Measurements from ENCODE around the gene PRKCE. TPM values are rescaled to one million over a fixed set of nuclear protein-coding genes. Genes with fewer than 3 reads are reported as not detected.

PRKCE gene
- total and polyA plus RNA-seq, 3 experiments from 2014 or later = 3.1 to 9.6 (median 7.9) TPM

DNA sequence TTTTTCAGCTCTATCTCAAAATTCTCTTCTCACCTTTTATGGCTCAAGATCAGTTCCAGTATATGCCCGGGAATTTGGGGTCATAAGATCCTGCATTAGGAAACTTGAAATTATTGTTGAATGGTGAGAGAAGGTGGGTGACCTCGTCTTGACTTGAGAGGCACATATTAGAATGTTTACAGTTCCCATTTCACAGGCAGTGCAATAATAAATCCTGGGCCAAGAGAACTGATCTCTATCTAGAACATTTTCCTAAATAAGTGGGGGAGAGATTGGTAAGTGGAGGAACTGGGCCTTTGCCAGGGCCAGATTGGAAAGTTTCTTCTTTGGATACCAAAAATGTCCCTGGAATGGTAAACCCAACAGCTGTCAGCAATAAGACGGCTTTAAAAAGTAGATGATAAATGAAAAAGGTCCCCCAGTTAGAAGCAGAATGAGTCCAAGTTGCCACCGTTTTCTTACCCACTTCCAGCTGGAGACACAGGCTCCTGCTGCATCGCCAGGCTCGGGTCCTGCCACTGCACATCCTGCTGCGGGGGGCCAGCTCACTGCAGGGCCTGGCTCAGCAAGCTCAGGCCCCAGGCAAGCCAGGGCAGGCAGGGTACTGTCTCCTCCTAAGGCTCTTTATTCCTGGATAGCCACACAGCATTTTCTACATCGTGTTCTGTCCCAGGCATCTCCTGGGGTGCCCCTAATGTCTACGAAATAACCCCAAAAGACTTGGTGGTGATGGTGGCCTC is 519.3 kb downstream of the PRKCE start:
- no peak for DNase-seq
- H3K36me3 ChIP-seq (ENCODE audit: insufficient read depth, low read length) = no peaks in the 10 kb centered on the region
- Mint-ChIP-seq H3K9me3 (no peaks in the 10 kb centered on the region), H3K4me3 (no peak overlapping the region), H3K36me3 (peaks cover 0 to 2% (median 0%) of the 10 kb centered on the region in 3 donors), H3K27me3 (peaks cover 0 to 2% of the 10 kb centered on the region in 2 donors), H3K4me1 (peaks cover 9 to 17% (median 15%) of the 10 kb centered on the region in 3 donors), H3K27ac (no peak overlapping the region)
- H3K4me1 ChIP-seq (ENCODE audit: insufficient read depth, low read length) = no peaks in the 10 kb centered on the region
- H3K4me3 ChIP-seq (ENCODE audit: low read length) = no peak overlapping the region
- ChIA-PET CTCF (no interaction called here), POLR2A (no interaction called here)
- H3K9me3 ChIP-seq (ENCODE audit: low read length) = no peaks in the 10 kb centered on the region
- no peaks in the 10 kb centered on the region for H3K27me3 ChIP-seq (ENCODE audit: insufficient read depth, low read length, poor library complexity, severe bottlenecking)
- H3K27ac ChIP-seq (ENCODE audit: low read depth, low read length) = no peak overlapping the region

- Histone ChIP-seq H3K27ac (ENCODE audit: low read depth, low read length) (no peak overlapping the region), H3K27me3 (ENCODE audit: insufficient read depth, low read length, poor library complexity, severe bottlenecking) (no peaks in the 10 kb centered on the region), H3K9me3 (ENCODE audit: low read length) (no peaks in the 10 kb centered on the region), H3K4me3 (ENCODE audit: low read length) (no peak overlapping the region), H3K36me3 (ENCODE audit: insufficient read depth, low read length) (no peaks in the 10 kb centered on the region), H3K4me1 (ENCODE audit: insufficient read depth, low read length) (no peaks in the 10 kb centered on the region)
- Mint-ChIP-seq H3K36me3 (peaks cover 0 to 2% (median 0%) of the 10 kb centered on the region in 3 donors), H3K27ac (no peak overlapping the region), H3K27me3 (peaks cover 0 to 2% of the 10 kb centered on the region in 2 donors), H3K4me1 (peaks cover 9 to 22% (median 15%) of the 10 kb centered on the region in 3 donors), H3K9me3 (no peaks in the 10 kb centered on the region), H3K4me3 (no peak overlapping the region)
- no peak for DNase-seq
- ChIA-PET POLR2A (no interaction called here), CTCF (no interaction called here)
Observed at GRCh38 chr2:46171411-46171953, 520.0 kb downstream of the PRKCE start.

DNA sequence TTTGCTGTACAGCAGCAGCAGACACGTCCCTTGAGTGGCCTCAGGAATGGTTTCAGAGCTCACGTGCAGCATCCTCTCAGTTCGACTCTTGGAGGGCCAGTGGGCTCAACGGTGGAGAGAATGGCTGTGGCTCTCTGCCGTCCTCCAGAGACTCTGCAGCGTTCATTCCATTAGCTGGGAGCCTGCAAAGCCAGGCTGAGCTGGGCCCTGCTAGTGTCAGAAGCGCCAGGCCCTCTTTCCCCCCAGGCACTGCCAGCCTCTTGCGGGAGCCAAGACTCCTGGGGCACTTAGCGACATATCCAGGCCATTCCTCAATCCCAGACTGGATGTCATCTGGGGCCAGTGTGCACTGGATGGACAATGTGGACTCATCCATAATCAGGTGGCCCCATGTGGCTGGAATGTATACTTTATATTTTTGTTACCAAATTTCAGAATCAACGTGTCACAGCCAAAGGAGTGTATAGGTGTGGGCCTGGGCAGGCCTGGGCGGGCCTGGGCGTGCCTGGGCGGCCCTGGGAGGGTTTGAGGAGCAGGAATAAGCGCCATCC is 520.6 kb downstream of the PRKCE start:
- no peak for DNase-seq
- no peaks in the 10 kb centered on the region for H3K4me1 ChIP-seq (ENCODE audit: insufficient read depth, low read length)
- H3K27ac Mint-ChIP-seq = no peak overlapping the region
- no peak overlapping the region for H3K4me3 ChIP-seq (ENCODE audit: low read length)
- H3K27me3 Mint-ChIP-seq = peaks cover 0 to 2% of the 10 kb centered on the region in 2 donors
- POLR2A ChIA-PET = no interaction called here
- H3K27ac ChIP-seq (ENCODE audit: low read depth, low read length) = no peak overlapping the region
- peaks cover 0 to 2% (median 0%) of the 10 kb centered on the region in 3 donors for H3K36me3 Mint-ChIP-seq
- no peaks in the 10 kb centered on the region for H3K9me3 ChIP-seq (ENCODE audit: low read length)
- H3K36me3 ChIP-seq (ENCODE audit: insufficient read depth, low read length) = no peaks in the 10 kb centered on the region
- no peaks in the 10 kb centered on the region for H3K27me3 ChIP-seq (ENCODE audit: insufficient read depth, low read length, poor library complexity, severe bottlenecking)
- no peak overlapping the region for H3K4me3 Mint-ChIP-seq
- H3K9me3 Mint-ChIP-seq = no peaks in the 10 kb centered on the region
- H3K4me1 Mint-ChIP-seq = peaks cover 9 to 22% (median 21%) of the 10 kb centered on the region in 3 donors
- CTCF ChIA-PET = no interaction called here

DNA sequence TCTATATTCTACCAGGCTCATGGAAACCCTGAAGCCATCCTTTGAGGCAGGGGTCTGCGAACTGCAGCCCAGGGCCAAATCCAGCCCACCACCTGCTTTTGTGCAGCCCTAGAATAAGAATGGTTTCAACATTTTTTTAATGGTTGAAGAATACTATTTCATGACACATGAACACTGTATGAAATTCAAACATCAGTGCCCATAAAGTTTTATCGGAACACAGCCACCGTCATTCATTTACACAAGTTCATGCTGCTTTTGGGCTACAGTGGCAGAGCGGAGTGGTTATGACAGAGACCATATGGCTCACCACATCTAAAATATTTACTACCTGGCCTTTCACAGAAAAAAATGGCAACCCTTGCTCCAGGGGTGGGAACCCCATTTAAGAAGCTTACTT is 521.6 kb downstream of the PRKCE start:
- Histone ChIP-seq H3K27ac (ENCODE audit: low read depth, low read length) (no peak overlapping the region), H3K4me3 (ENCODE audit: low read length) (no peak overlapping the region), H3K36me3 (ENCODE audit: insufficient read depth, low read length) (no peaks in the 10 kb centered on the region), H3K27me3 (ENCODE audit: insufficient read depth, low read length, poor library complexity, severe bottlenecking) (no peaks in the 10 kb centered on the region), H3K9me3 (ENCODE audit: low read length) (no peaks in the 10 kb centered on the region), H3K4me1 (ENCODE audit: insufficient read depth, low read length) (no peaks in the 10 kb centered on the region)
- DNase-seq = no peak
- Mint-ChIP-seq H3K4me3 (no peak overlapping the region), H3K27me3 (no peaks in the 10 kb centered on the region), H3K4me1 (peaks cover 9 to 28% (median 22%) of the 10 kb centered on the region in 3 donors), H3K27ac (no peak overlapping the region), H3K36me3 (peaks cover 0 to 2% (median 0%) of the 10 kb centered on the region in 3 donors), H3K9me3 (no peaks in the 10 kb centered on the region)
- CTCF ChIA-PET = no interaction called here
- POLR2A ChIA-PET = no interaction called here

DNA sequence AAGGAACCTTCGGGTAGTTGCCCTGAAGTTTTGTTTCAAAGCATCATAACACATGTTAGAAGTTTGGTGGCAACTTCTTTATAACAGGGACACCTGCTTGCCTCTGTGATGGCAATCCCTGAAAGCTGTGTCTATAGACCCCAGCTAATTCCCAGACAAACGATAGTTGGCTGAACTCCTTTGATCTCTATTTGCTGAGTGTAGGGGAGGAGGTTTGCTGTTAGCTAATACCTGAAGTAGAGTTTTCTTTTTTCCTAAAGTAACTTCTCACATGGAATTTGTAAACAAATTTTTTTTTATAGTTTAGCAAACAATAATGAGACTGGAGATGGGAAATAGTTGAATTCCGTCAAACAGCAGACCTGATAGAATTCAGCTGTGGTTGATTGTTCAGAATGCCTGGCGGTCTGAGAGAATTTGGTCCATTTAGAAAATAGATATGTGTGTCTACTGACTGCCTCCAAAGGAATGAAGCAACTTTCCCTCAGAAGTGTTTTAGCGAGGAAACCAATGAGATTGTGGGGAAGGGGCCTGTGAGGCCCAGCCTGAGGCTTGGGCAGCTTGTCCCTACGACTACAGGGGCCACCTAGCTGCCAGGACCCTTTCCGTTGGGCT is 522.3 kb downstream of the PRKCE start:
- ChIA-PET CTCF (no interaction called here), POLR2A (no interaction called here)
- Mint-ChIP-seq H3K4me3 (no peak overlapping the region), H3K36me3 (no peaks in the 10 kb centered on the region), H3K27me3 (no peaks in the 10 kb centered on the region), H3K27ac (no peak overlapping the region), H3K9me3 (no peaks in the 10 kb centered on the region), H3K4me1 (peaks cover 12 to 36% (median 26%) of the 10 kb centered on the region in 3 donors)
- Histone ChIP-seq H3K4me1 (ENCODE audit: insufficient read depth, low read length) (peaks cover 2% of the 10 kb centered on the region), H3K27ac (ENCODE audit: low read depth, low read length) (no peak overlapping the region), H3K9me3 (ENCODE audit: low read length) (no peaks in the 10 kb centered on the region), H3K27me3 (ENCODE audit: insufficient read depth, low read length, poor library complexity, severe bottlenecking) (no peaks in the 10 kb centered on the region), H3K4me3 (ENCODE audit: low read length) (no peak overlapping the region), H3K36me3 (ENCODE audit: insufficient read depth, low read length) (no peaks in the 10 kb centered on the region)
- no peak for DNase-seq

DNA sequence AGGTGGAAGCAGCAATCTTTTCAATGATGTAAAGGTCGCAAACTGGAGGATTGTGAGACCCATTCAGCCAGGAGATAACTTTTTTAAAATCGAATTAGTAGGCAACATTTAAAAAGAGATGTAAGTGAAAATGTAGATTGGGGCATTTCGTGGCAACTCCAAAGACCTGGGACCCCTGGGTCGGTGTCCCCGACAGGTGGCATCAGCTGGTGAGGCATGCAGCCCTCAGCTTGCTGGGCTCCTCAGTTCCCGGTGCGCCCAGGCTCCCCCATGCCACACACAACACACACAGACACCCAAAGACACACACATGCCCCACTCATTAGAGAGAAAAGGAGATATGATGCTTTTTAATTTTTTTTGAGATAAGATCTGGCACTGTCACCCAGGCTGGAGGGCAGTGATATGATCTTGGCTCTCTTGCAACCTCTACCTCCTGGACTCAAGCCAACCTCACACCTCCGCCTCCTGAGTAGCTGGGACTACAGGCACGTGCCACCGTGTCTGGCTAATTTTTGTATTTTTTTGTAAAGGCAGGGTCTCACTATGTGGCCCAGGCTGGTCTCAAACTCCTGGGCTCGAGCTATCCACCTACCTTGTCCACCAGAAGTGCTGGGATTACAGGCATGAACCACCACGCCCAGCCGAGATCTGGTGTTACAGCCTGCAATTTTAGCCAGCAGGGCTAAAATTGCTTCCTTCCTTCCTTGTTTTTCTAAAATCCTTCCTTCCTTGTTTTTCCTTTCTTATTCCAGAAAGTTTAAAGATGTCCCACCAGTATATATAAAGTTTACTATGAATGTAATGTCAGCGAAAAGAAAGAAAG is 523.1 kb downstream of the PRKCE start:
- no peak overlapping the region for H3K27ac ChIP-seq (ENCODE audit: low read depth, low read length)
- H3K9me3 Mint-ChIP-seq = no peaks in the 10 kb centered on the region
- H3K4me1 ChIP-seq (ENCODE audit: insufficient read depth, low read length) = peaks cover 10% of the 10 kb centered on the region
- ChIA-PET POLR2A (no interaction called here), CTCF (no interaction called here)
- no peak overlapping the region for H3K4me3 ChIP-seq (ENCODE audit: low read length)
- peak overlapping the region in 1 of 7 donors; percentile 62 for H3K4me3 Mint-ChIP-seq
- no peaks in the 10 kb centered on the region for H3K27me3 Mint-ChIP-seq
- H3K9me3 ChIP-seq (ENCODE audit: low read length) = no peaks in the 10 kb centered on the region
- no peak for DNase-seq
- H3K27ac Mint-ChIP-seq = peak overlapping the region in 3 of 8 donors; percentile 23 to 72 (median 34)
- H3K4me1 Mint-ChIP-seq = peaks cover 19 to 44% (median 34%) of the 10 kb centered on the region in 3 donors
- no peaks in the 10 kb centered on the region for H3K36me3 Mint-ChIP-seq
- no peaks in the 10 kb centered on the region for H3K27me3 ChIP-seq (ENCODE audit: insufficient read depth, low read length, poor library complexity, severe bottlenecking)
- H3K36me3 ChIP-seq (ENCODE audit: insufficient read depth, low read length) = no peaks in the 10 kb centered on the region

GRCh38 chr2:46175419-46175818 is 523.9 kb downstream of the PRKCE start:
- Mint-ChIP-seq H3K4me3 (no peak overlapping the region), H3K4me1 (peaks cover 19 to 47% (median 34%) of the 10 kb centered on the region in 3 donors), H3K36me3 (no peaks in the 10 kb centered on the region), H3K27me3 (no peaks in the 10 kb centered on the region), H3K27ac (peak overlapping the region in 1 of 8 donors; percentile 3), H3K9me3 (no peaks in the 10 kb centered on the region)
- Histone ChIP-seq H3K27me3 (ENCODE audit: insufficient read depth, low read length, poor library complexity, severe bottlenecking) (no peaks in the 10 kb centered on the region), H3K4me1 (ENCODE audit: insufficient read depth, low read length) (peaks cover 11% of the 10 kb centered on the region), H3K9me3 (ENCODE audit: low read length) (no peaks in the 10 kb centered on the region), H3K4me3 (ENCODE audit: low read length) (no peak overlapping the region), H3K27ac (ENCODE audit: low read depth, low read length) (no peak overlapping the region), H3K36me3 (ENCODE audit: insufficient read depth, low read length) (no peaks in the 10 kb centered on the region)
- CTCF ChIA-PET = no interaction called here
- no peak for DNase-seq
- POLR2A ChIA-PET = no interaction called here
